NCI-H187 treated with DMSO at 0.1 percent for 48 hours (cell line): ENCODE results near the gene DEK.
"Not testable (repeated sequence)": the region's sequence is repeated elsewhere in the genome, so short reads cannot be mapped to it uniquely, and the experiment has no call there.

Experiments
- DNase-seq: peaks from one replicate; lab custom pipeline; 2025; lab: John Stamatoyannopoulos, UW

Gene DEK

DNA sequence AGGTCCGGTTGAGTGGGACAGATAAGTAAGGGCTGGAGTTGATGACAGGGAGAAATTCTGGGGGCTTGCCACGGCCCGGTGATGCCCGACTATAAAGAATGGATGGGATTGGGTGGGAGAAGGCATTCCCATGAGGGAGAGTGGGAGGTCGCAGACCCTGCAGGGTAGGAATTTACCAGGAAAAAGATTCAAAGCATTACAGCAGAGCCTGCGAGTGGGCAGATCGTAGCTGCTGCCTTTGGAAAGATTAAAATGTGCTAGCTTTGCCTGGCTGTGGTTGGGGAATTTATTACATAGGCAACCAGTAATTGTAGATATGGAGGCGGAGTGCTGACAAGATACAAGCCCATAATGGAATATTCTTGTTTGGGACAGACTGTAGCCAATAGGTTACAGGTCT is 59.6 kb downstream of the DEK start:
- no peak for DNase-seq

DNA sequence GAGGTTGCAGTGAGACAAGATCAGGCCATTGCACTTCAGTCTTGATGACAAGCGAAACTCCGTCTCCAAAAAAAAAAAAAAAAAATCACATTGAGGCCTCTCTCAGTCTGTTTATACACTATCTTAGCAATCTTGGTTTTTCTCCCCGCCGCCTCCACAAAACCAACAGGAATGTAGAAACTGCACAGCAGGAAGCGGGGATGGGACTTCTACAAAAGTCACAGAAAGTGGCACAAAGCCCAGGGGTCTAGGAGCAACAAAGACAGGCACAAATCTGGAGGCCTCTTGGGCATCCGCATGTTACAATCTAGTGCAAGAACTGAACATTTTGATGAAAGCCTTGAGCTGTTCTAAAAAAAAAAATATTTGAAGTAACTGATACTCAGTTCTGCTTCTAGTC is 60.5 kb downstream of the DEK start:
- no peak for DNase-seq

DNA sequence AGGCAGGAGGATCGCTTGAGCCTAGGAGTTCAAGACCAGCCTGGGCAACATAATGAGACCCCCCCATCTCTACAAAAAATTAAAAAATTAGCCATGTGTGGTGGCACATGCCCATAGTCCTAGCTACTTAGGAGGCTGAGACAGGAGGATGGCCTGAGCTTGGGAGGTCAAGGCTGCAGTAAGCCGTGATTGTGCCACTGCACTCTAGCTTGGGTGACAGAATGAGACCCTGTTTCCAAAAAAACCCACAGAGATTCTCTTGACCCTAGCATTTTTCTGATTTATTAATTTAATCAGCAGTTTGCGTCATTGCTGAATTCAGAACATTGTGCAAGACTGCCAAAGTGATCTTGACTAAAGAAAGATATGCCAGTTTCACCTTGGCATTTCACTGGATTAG is 72.3 kb downstream of the DEK start:
- no peak for DNase-seq

DNA sequence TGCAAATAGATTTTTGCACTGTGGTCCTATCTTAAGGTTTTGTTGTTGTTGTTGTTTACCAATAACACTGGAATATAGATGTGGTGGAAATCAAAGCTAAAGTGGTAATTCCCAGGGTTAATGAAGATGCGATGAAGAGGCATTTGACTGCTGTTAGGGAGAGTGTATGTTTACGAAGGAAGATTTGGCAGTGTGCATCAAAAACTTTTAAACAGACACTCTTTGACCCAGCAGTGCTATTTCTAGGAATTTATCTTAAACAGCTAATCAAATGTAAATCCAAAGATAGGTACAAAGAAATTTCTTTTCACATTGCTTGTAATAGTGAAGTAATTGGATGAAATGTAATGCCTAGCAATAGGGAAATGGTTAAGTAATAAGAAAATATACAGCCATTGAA is 75.1 kb downstream of the DEK start:
- DNase-seq, result no peak

DNA sequence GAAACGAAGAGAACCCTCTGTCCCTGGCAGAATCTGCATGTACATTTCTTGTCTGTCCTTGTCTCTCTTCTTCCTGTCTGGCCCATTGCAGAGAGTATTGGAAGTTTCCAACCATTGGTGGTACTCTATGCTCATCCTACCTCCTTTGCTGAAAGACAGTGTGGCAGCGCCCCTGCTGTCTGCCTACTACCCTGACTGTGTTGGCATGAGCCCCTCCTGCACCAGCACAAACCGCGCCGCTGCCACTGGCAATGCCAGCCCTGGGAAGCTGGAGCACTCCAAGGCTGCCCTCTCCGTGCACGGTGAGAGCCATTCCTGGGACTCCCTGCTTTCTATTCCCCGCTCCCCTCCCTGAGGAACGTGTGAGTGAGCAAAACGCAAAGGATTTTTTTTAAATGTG is 76.6 kb downstream of the DEK start:
- no peak for DNase-seq

DNA sequence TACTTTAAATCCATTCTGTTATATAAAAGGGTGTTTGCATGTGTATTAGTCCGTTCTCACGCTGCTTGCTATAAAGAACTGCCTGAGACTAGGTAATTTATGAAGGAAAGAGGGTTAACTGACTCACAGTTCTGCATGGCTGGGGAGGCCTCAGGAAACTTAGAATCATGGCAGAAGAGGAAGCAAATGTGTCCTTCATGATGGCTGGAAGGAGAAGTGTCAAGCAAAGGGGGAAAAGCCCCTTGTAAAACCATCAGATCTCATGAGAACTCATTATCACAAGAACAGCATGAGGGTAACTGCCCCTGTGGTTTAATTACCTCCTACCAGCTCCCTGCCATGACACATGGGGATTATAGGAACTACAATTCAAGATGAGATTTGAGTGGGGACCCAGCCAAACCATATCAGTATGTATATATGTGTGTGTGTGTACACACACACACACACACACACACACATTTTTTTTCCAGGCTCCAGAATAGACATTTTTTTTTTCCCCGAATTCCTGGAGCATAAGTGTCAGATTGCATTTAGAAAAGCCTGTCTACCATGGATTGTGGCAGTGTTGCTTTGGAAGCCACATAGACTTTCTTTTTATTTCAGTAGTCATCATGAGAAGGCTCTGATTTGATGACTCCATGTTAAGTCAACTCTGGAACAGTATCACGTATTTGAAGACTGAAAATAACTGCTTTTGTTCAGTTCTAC is 77.6 kb downstream of the DEK start:
- no peak for DNase-seq

DNA sequence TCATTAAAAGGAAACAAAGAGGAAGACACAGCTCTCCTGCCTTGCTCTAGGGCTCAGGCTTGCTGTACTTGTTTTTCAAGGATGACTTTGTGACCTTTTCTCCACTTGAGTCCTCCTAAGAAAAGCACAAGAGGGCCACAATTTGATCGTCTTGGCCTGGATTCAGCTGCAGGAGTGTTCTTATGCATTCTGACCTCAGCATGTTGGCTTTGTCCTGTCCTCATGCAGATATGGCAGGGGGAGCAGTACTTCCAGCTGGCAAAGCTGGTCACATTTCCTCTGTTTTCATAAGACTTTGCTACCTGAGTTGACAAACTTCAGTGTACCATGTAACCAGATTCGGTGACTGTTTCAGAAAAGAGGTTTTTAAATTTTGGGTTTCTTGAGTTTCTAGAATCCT is 78.3 kb downstream of the DEK start:
- DNase-seq, result no peak

DNA sequence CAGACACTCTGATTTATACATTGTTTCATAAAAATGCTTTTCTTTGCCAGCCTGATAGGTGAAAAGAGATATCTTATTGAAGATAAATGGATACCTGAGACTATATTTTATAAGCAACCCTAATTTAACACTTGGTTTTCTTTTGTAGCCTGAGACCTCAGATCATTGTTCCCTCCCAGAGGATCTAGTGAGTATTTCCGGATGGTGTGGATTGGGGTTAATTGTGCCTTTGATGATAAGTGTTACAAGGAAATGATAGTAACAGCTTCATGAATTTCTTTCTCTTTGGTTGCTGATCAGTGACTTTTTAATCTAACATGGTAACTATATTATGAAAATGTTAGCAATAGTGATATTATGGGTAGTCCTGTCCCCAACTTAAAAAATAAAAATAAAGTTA is 78.7 kb downstream of the DEK start:
- DNase-seq, result no peak

DNA sequence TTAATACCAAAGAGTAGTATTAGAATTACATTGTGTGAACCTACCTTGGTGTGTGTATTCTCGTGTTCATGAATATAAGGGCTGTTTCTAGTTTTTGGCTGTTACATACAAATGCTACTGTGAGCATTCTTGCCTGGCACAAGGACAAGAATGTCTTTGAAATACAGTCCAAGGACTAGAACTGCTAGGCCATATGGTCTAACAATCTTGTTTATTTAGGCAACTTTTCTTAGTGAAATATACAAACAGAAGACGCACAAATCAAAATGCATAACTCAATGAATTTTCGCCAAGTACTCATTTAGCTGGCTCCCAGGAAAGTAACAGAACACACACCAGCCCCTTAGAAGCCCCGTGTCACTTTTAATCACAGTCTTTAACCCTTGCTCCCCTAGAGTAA is 80.6 kb downstream of the DEK start:
- DNase-seq, result no peak

DNA sequence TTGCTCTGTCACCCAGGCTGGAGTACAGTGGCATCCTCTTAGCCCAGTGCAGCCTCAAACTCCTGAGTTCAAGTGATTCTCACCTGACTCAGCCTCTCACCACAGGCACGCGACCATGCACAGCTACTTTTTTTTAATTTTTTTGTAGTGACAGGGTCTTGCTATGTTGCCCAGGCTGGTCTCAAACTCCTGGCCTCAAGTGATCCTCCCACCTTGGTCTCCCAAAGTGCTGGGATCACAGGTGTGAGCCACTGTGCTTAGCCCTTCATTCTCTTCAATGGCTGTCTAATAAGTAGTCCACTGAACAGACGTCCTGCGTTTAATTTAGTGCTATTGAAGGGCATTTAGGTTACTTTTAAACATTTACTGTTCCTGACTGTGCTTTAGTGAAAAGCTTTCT is 81.8 kb downstream of the DEK start:
- DNase-seq, result no peak

DNA sequence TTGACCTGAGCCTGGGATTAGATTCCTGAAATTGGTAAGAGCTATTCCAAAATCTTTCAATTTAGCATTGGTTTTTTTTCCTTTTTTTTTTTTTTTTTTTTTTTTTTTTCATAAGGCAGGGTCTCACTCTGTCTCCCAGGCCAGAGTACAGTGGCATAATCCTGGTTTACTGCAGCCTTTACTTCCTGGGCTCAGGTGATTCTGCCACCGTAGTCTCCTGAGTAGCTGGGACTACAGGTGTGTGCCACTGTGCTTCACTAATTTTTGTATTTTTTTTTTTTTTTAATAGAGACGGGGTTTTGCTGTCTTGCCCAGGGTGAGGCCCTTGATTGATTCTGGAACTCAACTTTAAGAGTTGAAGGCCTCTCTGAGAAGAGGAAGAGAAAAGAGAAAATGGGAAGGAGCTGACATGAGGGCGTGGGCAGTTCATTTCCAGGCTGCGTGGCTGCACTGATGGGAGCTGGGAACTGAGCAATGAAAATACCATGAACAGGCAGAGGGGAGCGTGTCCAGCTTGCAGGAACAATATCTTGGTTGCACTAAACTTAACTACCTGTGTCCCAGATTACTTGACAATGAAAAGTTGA is 84.5 kb downstream of the DEK start:
- DNase-seq, result no peak

DNA sequence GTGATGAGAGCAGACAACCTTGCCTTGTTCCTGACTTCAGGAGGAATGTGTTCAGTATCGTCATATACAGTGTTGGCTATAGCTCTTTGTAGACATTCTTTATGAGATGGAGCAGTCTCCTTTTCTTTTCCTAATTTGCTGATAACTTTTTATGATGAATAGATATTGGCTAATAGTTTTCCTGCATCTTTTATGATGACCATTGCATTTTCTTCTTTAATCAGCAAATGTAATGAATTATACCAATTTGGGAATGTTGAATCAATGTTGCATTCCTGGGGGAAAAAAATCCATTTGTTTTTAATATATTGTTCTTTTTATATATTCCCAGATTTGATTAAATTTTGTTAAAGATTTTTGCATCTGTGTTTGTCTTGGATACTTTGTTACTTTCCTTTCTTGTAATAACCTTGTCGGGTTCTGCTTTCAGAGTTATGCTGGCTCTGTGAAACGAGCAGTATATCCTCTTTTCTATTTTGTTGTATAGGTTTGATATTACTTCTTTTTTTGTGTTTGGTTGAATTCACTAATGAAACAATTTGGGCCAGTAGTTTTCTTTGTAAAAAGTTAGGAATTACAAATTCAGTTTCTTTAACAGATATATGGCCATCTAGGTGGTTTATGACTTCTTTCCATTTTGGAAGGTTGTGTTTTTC is 85.2 kb downstream of the DEK start:
- DNase-seq, result no peak

DNA sequence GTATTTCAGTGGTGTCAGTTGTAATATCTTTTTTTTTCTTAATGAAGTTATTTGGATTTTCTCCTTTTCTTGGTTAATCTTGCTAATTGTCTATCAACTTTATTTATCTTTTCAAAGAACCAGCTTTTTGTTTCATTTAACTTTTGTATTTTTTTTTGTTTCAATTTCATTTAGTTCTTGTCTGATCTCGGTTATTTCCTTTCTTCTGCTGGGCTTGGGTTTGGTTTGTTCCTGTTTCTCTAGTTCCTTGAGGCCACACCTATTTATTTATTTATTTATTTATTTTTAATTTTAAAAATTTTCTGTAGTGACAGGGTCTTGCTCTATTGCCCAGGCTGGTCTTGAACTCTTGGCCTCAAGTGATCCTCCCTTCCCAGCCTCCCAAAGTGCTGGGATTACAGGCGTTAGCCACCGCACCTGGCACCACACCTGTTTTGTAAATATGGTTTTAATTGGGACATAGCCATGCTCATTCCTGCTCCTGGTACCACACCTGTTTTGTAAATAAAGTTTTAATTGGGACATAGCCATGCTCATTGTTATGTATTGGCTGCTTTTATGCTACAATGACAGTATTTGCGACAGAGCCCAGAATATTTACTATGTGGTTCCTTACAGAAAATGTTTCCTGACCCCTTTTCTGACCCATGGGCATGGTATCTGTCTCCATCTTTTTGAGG is 86.9 kb downstream of the DEK start:
- no peak for DNase-seq

DNA sequence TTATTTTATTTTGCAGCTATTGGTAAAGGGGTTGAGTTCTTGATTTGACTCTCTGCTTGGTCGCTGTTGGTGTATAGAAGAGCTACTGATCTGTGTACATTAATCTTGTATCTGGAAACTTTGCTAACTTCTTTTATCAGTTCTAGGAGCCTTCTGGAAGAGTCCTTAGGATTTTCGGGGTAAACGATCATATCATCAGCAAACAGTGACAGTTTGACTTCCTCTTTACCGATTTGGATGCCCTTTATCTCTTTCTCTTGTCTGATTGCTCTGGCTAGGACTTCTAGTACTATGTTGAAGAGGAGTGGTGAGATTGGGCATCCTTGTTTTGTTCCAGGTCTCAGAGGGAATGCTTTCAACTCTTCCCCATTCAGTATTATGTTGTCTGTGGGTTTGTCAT is 88.1 kb downstream of the DEK start:
- DNase-seq, result not testable (repeated sequence)
